Measurements from ENCODE around the gene FNDC3B.

DNA sequence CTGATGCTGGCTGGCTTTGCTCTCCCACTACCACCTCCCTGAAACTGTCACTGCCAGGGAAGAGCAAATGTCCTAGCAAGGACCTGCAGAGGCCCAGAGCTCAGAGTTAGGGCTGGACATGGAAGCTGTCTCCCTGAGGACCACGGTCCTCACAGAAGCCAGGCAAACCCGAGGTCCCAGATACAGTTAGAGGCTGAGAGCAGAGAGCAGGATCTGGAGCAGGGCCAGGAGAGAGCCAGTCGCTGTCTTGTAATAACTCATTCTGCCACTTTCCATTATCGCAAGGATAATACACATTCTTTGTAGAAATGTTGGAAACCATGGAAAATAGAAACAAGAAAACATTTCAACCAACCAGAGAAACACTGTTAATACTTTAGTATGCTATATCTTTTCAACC lies 398.8 kb downstream of the FNDC3B start:
- TF ChIP-seq, protein P1, sequence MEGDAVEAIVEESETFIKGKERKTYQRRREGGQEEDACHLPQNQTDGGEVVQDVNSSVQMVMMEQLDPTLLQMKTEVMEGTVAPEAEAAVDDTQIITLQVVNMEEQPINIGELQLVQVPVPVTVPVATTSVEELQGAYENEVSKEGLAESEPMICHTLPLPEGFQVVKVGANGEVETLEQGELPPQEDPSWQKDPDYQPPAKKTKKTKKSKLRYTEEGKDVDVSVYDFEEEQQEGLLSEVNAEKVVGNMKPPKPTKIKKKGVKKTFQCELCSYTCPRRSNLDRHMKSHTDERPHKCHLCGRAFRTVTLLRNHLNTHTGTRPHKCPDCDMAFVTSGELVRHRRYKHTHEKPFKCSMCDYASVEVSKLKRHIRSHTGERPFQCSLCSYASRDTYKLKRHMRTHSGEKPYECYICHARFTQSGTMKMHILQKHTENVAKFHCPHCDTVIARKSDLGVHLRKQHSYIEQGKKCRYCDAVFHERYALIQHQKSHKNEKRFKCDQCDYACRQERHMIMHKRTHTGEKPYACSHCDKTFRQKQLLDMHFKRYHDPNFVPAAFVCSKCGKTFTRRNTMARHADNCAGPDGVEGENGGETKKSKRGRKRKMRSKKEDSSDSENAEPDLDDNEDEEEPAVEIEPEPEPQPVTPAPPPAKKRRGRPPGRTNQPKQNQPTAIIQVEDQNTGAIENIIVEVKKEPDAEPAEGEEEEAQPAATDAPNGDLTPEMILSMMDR (conservative IDR thresholded peaks at IDR 0.05; ENCODE audit: low read depth, low read length), result no peak
- TF ChIP-seq EZH2 (IDR thresholded peaks at IDR 0.05; ENCODE audit: low read length, unreplicated experiment), result no peak
